Ectodermal cell (in vitro differentiated cells): ENCODE data around the gene SNTG2.

Experiments used
- H3K27ac ChIP-seq: 2 replicates; pipeline ENCODE4 v1.7.0; 2013; ENCODE audit warnings: mild to moderate bottlenecking, low read depth, low read length; ENCODE audit not compliant: insufficient read depth, poor library complexity, severe bottlenecking
- H3K27me3 ChIP-seq: 2 replicates; pipeline ENCODE4 v1.7.0; 2013; ENCODE audit warnings: mild to moderate bottlenecking, low read length; ENCODE audit not compliant: insufficient read depth, control insufficient read depth, poor library complexity, severe bottlenecking
- H3K36me3 ChIP-seq: one replicate; pipeline ENCODE4 v1.7.0; 2013; ENCODE audit warnings: low read length; ENCODE audit not compliant: control insufficient read depth, insufficient read depth
- H3K4me1 ChIP-seq: one replicate; pipeline ENCODE4 v1.7.0; 2013; ENCODE audit warnings: low read length; ENCODE audit not compliant: control insufficient read depth, insufficient read depth
- H3K4me3 ChIP-seq: 2 replicates; pipeline ENCODE4 v1.7.0; 2013; ENCODE audit warnings: low read depth, low read length, control low read depth; ENCODE audit not compliant: insufficient read depth
- H3K9me3 ChIP-seq: 2 replicates; pipeline ENCODE4 v1.7.0; 2013; ENCODE audit warnings: mild to moderate bottlenecking, low read length, moderate library complexity; ENCODE audit not compliant: control insufficient read depth
- WGBS, 2 experiments: methylation state at CpG; one replicate each; pipeline ENCODE4 v1.1.7; 2013; ENCODE audit warnings: missing lambda C conversion rate in 2 of 2; 5-methylcytosine and 5-hydroxymethylcytosine counted together

SNTG2 gene

DNA sequence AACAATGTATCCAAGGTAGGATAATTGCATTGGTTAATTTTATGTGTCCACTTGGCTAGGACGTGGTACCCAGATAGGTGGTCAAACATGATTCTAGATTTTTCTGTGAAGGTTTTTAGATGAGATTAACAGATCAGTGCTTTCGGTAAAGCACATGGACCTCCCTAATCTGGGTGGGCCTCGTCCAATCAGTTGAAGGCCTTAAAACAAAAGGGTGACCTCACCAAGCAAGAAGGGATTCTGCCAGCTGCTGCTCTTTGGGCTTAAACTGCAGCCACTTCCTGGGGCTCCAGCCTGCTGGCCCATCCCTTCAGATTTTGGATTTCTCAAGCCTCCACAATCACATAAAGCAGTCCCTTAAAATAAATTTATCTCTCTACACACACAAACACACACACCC lies 236.5 kb downstream of the SNTG2 start:
- 92 to 95% methylated on average over 3 of the region's 3 CpGs for WGBS, 2 experiments
- Histone ChIP-seq H3K9me3 (no peaks in the 10 kb centered on the region), H3K36me3 (no peaks in the 10 kb centered on the region), H3K27me3 (no peaks in the 10 kb centered on the region), H3K4me3 (no peak overlapping the region), H3K27ac (no peak overlapping the region), H3K4me1 (no peaks in the 10 kb centered on the region)

DNA sequence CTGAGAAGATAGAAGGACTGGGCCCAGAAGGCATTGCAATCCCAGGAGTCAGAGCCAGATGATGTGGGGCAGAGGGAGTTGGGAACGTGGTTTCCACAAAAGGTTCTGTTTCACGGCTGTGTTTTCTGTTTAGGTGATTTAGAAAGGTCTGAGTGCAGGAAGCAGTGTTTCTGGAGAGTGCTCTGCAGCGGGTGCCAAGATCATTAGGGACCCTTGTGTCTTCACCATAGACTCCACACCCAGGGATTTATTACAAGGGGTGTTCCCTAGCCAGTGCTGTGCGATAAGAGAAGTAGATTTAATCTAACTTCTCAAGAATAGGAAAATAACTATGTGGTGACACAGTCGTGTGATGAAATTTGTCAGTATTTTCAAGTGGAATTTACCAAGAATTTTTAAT lies 241.5 kb downstream of the SNTG2 start:
- no peaks in the 10 kb centered on the region for H3K36me3 ChIP-seq
- no peaks in the 10 kb centered on the region for H3K27me3 ChIP-seq
- H3K9me3 ChIP-seq, result no peaks in the 10 kb centered on the region
- WGBS, 2 experiments, result 93% methylated on average over 4 to 5 of the region's 5 CpGs
- H3K4me3 ChIP-seq, result no peak overlapping the region
- no peaks in the 10 kb centered on the region for H3K4me1 ChIP-seq
- H3K27ac ChIP-seq, result no peak overlapping the region

DNA sequence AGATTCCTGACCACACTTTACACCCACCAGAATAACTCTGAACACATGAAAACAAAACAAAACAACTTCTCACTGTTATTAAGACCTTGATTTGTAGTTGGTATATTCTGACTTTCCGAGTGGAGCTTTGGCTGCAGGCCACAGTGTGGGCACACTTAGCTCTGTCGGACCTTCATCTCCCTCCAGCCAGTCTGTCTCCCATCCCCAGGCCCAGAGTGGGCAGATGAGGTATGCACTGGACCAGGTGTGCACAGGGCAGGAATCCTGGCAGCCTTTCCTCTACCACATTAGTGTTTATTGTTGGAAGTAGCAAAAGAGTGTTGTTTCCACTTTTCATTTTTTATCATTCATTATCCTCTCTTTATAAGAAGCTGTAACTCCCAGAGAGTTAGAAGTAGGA lies 243.2 kb downstream of the SNTG2 start:
- Histone ChIP-seq H3K9me3 (no peaks in the 10 kb centered on the region), H3K4me3 (no peak overlapping the region), H3K27me3 (no peaks in the 10 kb centered on the region), H3K4me1 (no peaks in the 10 kb centered on the region), H3K27ac (no peak overlapping the region), H3K36me3 (no peaks in the 10 kb centered on the region)
- 92 to 95% methylated on average over 2 of the region's 2 CpGs for WGBS, 2 experiments

DNA sequence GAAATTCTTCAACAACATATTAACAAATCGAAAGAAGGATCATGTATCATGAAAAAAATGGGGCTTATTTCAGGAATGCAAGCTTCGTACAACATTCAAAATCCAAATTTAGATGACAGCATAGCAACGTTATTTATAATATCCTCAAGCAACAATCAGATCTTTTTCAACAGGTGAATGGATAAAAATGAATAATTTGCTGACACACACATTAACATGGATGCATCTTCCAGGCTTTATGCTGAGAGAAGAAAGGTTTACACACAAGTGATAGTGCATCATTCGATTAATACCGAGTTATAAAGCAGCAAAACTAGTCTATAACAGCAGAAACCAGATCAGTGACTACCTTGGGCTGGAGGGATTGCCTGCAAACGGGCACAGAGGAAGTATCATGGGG lies 253.1 kb downstream of the SNTG2 start:
- Histone ChIP-seq H3K27ac (no peak overlapping the region), H3K4me3 (no peak overlapping the region), H3K36me3 (no peaks in the 10 kb centered on the region), H3K27me3 (no peaks in the 10 kb centered on the region), H3K4me1 (no peaks in the 10 kb centered on the region), H3K9me3 (no peaks in the 10 kb centered on the region)
- 93 to 94% methylated on average over 5 to 6 of the region's 6 CpGs for WGBS, 2 experiments

DNA sequence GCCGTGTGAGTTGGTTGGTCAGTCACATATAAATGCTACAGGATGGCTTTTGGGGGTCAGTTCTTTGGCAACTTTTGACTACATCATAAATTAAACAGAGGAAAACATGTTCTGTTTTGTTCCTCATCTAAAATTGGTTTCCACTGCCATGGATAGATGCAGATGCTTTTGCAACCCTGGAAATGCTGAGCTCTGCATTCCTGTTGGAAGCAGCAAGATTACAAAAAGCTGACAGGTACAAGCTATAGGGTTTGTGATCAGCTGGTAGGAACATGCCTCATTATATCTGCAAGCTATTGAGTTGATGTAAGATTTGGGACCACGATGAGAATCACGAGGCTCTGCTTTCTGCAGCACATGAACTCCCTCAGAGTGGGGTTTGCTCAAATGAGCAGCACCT lies 255.2 kb downstream of the SNTG2 start:
- Histone ChIP-seq H3K27ac (no peak overlapping the region), H3K4me3 (no peak overlapping the region), H3K4me1 (no peaks in the 10 kb centered on the region), H3K36me3 (no peaks in the 10 kb centered on the region), H3K27me3 (no peaks in the 10 kb centered on the region), H3K9me3 (no peaks in the 10 kb centered on the region)
- 96% methylated on average over 2 to 3 of the region's 3 CpGs for WGBS, 2 experiments

DNA sequence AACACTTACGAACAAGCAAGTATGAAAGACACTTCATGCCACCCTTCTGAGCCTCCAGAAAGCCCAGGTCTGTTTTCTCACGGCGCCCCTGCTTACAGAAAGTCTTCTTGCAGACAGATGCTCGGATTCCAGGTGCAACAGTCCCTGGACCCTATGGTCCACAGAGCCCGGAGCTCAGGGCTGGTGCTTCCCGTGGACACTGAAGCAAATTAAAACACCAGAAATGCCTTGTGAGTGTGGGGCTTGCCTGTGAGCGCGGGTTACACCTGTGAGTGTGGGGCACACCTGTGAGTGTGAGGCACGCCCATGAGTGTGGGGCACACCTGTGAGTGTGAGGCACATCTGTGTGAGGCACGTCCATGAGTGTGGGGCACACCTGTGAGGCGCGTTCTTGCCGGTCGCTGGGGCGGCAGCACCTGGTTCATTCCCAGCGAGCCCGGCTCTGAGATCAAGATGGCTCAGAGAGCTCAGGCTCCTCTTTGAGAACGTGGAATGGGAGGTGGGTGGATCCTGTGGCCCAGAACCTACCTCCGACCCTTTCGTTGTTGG lies 257.4 kb downstream of the SNTG2 start:
- Histone ChIP-seq H3K4me3 (no peak overlapping the region), H3K27ac (no peak overlapping the region), H3K36me3 (no peaks in the 10 kb centered on the region), H3K9me3 (no peaks in the 10 kb centered on the region), H3K27me3 (no peaks in the 10 kb centered on the region), H3K4me1 (no peaks in the 10 kb centered on the region)
- 95% methylated on average over 20 of the region's 20 CpGs for WGBS, 2 experiments

DNA sequence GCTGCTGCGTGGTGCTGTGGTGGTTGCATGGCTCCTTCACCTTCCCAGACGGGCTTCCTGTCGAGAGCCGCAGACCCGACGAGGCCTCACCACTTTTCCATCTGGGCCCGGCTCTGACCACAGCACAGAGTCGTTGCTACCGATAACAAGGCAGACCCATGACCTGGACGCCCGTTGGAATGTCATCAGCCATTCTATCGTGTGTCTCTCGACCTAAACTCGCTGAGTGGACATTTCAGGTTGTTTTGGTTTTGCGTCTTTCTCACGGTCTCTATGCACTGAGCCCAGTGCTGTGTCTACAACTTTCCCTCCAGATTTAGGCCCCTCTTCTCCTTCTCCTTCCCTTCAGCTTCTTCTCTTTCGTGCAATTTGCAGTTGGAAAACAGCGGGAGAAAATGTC lies 257.9 kb downstream of the SNTG2 start:
- WGBS, 2 experiments, result 93 to 94% methylated on average over 18 of the region's 18 CpGs
- Histone ChIP-seq H3K4me1 (no peaks in the 10 kb centered on the region), H3K36me3 (no peaks in the 10 kb centered on the region), H3K9me3 (no peaks in the 10 kb centered on the region), H3K27me3 (no peaks in the 10 kb centered on the region), H3K27ac (no peak overlapping the region), H3K4me3 (no peak overlapping the region)

DNA sequence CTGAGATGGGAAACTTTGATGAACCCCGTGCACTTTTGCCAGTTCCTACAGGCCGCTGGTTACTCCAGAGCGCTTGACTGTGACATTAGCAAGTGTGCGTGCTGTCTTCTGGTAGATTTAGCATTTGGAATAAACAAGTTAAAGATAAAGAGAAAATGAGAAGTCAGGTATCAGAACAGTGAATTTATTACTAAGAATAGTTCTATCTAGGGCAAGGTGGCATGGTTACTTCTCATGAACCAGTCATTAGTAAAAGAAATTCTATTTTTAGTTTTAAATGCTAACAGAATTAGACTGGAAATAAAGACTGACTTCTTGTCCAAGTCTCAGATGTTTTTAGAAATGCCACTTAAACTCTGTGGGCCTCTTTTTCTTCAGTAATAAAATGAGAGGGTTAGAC lies 258.6 kb downstream of the SNTG2 start:
- H3K9me3 ChIP-seq, result peaks cover 2% of the 10 kb centered on the region
- H3K27ac ChIP-seq, result no peak overlapping the region
- no peaks in the 10 kb centered on the region for H3K36me3 ChIP-seq
- no peak overlapping the region for H3K4me3 ChIP-seq
- no peaks in the 10 kb centered on the region for H3K27me3 ChIP-seq
- 95 to 96% methylated on average over 4 of the region's 4 CpGs for WGBS, 2 experiments
- H3K4me1 ChIP-seq, result no peaks in the 10 kb centered on the region

DNA sequence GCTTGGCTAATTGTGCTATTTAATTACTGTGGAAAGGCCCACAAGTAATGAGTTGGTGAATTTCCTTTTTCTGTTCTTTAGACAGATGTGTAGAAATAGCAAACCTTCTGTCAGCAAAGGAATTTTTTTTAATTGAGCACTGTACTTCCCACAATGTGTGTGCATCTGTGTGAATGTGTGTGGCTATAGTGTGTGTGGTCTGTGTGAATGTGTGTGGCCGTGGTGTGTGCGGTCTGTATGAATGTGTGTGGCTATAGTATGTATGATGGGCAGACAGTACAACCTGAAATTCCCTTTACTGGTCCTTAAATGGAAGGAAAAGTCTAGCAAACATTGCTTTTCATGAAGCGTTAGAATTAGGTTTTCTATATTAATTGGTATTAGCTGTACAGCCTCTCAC lies 259.1 kb downstream of the SNTG2 start:
- Histone ChIP-seq H3K9me3 (peaks cover 2% of the 10 kb centered on the region), H3K36me3 (no peaks in the 10 kb centered on the region), H3K4me3 (no peak overlapping the region), H3K4me1 (no peaks in the 10 kb centered on the region), H3K27ac (no peak overlapping the region), H3K27me3 (no peaks in the 10 kb centered on the region)
- 93 to 95% methylated on average over 3 of the region's 3 CpGs for WGBS, 2 experiments

DNA sequence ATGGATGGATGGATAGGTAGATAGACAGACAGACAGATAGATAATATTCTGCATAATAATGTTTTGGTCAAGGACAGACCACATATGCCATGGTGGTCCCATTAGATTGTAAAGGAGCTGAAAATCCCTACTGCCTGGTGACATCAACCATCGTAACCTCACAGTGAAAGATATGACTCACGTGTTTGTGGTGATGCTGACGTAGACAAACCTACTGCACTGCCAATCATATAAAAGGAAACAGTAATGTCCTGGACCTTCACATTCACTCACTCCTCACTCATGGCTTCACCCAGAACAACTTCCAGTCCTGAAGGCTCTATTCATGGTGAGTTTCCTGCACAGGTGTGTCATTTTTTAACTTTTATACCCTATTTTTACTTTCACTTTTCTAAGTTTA lies 259.7 kb downstream of the SNTG2 start:
- Histone ChIP-seq H3K4me1 (no peaks in the 10 kb centered on the region), H3K9me3 (peaks cover 2% of the 10 kb centered on the region)

More for the DNA sequence above, 259.7 kb downstream of the SNTG2 start:
- Histone ChIP-seq H3K27ac (no peak overlapping the region), H3K4me3 (no peak overlapping the region), H3K27me3 (no peaks in the 10 kb centered on the region), H3K36me3 (no peaks in the 10 kb centered on the region)
- 94 to 97% methylated on average over 3 of the region's 3 CpGs for WGBS, 2 experiments
